B cell (primary cell): ENCODE data around the gene CARD10. TPM values are rescaled to one million over a fixed set of nuclear protein-coding genes. Genes with fewer than 3 reads are reported as not detected.

Experiments used
- ATAC-seq: fragments of 200-7000 bp; cut with Tn5 transposase; one replicate; pipeline ENCODE4 v1.10.0; 2021; ENCODE audit warnings: low read depth, mild to moderate bottlenecking, moderate number of reproducible peaks, moderate library complexity
- CTCF ChIA-PET: fragments of 350-600 bp; sonication (Branson Sonifier 250); formaldehyde crosslinking; loops from one replicate; lab custom pipeline; 2021; ENCODE audit warnings: antibody characterized with exemption, inconsistent platforms; lab: Charles Lee
- POLR2A ChIA-PET: fragments of 350-600 bp; sonication (Branson Sonifier 250); formaldehyde crosslinking; loops from one replicate; lab custom pipeline; 2021; ENCODE audit warnings: antibody characterized with exemption; lab: Charles Lee
- DNase-seq: peaks from one replicate; pipeline ENCODE4 v3.0.0; 2013
- H2AFZ ChIP-seq: 2 replicates; pipeline ENCODE4 v1.6.1; 2012; ENCODE audit warnings: mild to moderate bottlenecking, low read depth, low read length; ENCODE audit not compliant: insufficient read depth, poor library complexity, severe bottlenecking
- H3K27ac ChIP-seq, 2 donors: 1 replicate in 1 of 2; 2 replicates in 1 of 2; pipeline ENCODE4 v1.5.1; 2012 to 2013; ENCODE audit warnings: low read length in 2 of 2, mild to moderate bottlenecking in 2 of 2, moderate library complexity in 1 of 2
- H3K27me3 ChIP-seq, 4 experiments: fragments of 200-600 bp in 1 of 4; sonication (generic) in 1 of 4; replicated peaks in 1 of 4; 1 replicate in 2 of 4; 2 replicates in 2 of 4; pipeline versions ENCODE4 v1.6.1 to v1.7.0; 2013 to 2016; ENCODE audit warnings: low read length in 3 of 4, mild to moderate bottlenecking in 2 of 4, mixed read lengths in 1 of 4, moderate library complexity in 1 of 4; ENCODE audit not compliant: insufficient read depth in 4 of 4, control insufficient read depth in 3 of 4; ENCODE audit errors: control extremely low read depth in 1 of 4
- H3K36me3 ChIP-seq, 2 experiments: replicated peaks in 1 of 2; 1 replicate in 1 of 2; 2 replicates in 1 of 2; pipeline versions ENCODE4 v1.6.1 to v1.7.1; 2013; ENCODE audit warnings: low read length in 1 of 2; ENCODE audit not compliant: insufficient read depth in 2 of 2, control insufficient read depth in 1 of 2; ENCODE audit errors: control extremely low read depth in 1 of 2, extremely low read depth in 1 of 2
- H3K4me1 ChIP-seq, 2 donors: fragments of 200-600 bp in 1 of 2; sonication (generic) in 1 of 2; 1 replicate in 1 of 2; 2 replicates in 1 of 2; pipeline versions ENCODE4 v1.5.1 to v1.6.1; 2013 to 2017; ENCODE audit warnings: low read length in 2 of 2; ENCODE audit not compliant: control insufficient read depth in 2 of 2, insufficient read depth in 2 of 2
- H3K4me2 ChIP-seq: replicated peaks from 2 replicates; pipeline ENCODE3; 2012; ENCODE audit warnings: mild to moderate bottlenecking, low read depth, low read length; ENCODE audit not compliant: poor library complexity, severe bottlenecking
- H3K4me3 ChIP-seq, 5 experiments: fragments of 200-600 bp in 1 of 5; sonication (generic) in 1 of 5; 1 replicate in 3 of 5; 2 replicates in 2 of 5; pipeline versions ENCODE4 v1.5.1 to v1.7.0; 2011 to 2016; ENCODE audit warnings: low read length in 4 of 5, mild to moderate bottlenecking in 4 of 5, low read depth in 2 of 5, control low read depth in 1 of 5, moderate library complexity in 1 of 5; ENCODE audit not compliant: insufficient read depth in 1 of 5; ENCODE audit errors: control extremely low read depth in 1 of 5, extremely low read depth in 1 of 5
- H3K79me2 ChIP-seq: fragments of 200-600 bp; sonication (generic); one replicate; pipeline ENCODE4 v1.6.0; 2016; ENCODE audit warnings: low read length; ENCODE audit not compliant: control insufficient read depth, insufficient read depth
- H3K9ac ChIP-seq: fragments of 200-600 bp; sonication (generic); 2 replicates; pipeline ENCODE4 v1.6.1; 2017; ENCODE audit warnings: mild to moderate bottlenecking, low read length, moderate library complexity
- H3K9me3 ChIP-seq, 3 donors: one replicate each; pipeline versions ENCODE4 v1.6.1 to v1.7.1; 2013; ENCODE audit warnings: low read length in 2 of 3; ENCODE audit not compliant: control insufficient read depth in 2 of 3, insufficient read depth in 1 of 3; ENCODE audit errors: control extremely low read depth in 1 of 3
- H4K20me1 ChIP-seq: 2 replicates; pipeline ENCODE4 v1.6.0; 2012; ENCODE audit warnings: mild to moderate bottlenecking, low read length; ENCODE audit not compliant: insufficient read depth, control insufficient read depth, poor library complexity, severe bottlenecking
- H3K27ac Mint-ChIP-seq: one replicate; pipeline ENCODE4 v1.8.0; 2021; ENCODE audit warnings: mixed read lengths
- H3K27me3 Mint-ChIP-seq: one replicate; pipeline ENCODE4 v1.8.0; 2021; ENCODE audit warnings: mixed read lengths
- H3K4me1 Mint-ChIP-seq: one replicate; pipeline ENCODE4 v1.8.0; 2021; ENCODE audit warnings: mixed read lengths
- H3K4me3 Mint-ChIP-seq: one replicate; pipeline ENCODE4 v1.8.0; 2021; ENCODE audit warnings: mixed read lengths
- H3K9me3 Mint-ChIP-seq: one replicate; pipeline ENCODE4 v1.8.0; 2022; ENCODE audit warnings: mixed read lengths; ENCODE audit not compliant: insufficient read depth
- CTCF ChIP-seq: fragments of 200-600 bp; IDR thresholded peaks from one replicate; pipeline ENCODE4 v1.8.0; 2022; ENCODE audit warnings: antibody characterized with exemption, mild to moderate bottlenecking
- EZH2 ChIP-seq: IDR thresholded peaks from 2 replicates; pipeline ENCODE4 v1.6.1; 2012; ENCODE audit warnings: borderline replicate concordance, low read depth, mild to moderate bottlenecking, moderate library complexity, low read length; ENCODE audit not compliant: insufficient read depth, poor library complexity, severe bottlenecking
- WGBS: methylation state at CpG from one replicate; pipeline ENCODE4 v1.1.5; 2013; ENCODE audit warnings: missing lambda C conversion rate; ENCODE audit not compliant: insufficient coverage; 5-methylcytosine and 5-hydroxymethylcytosine counted together
- intact Hi-C: fragments of 100-400 bp; cut with micrococcal nuclease; formaldehyde crosslinking; loops from one replicate; pipeline ENCODE4 v1.10.0; 2022
- polyA plus RNA-seq: library from polyadenylated mRNA; depleted of rRNA; stranded (reverse); fragments of >200 nt; gene quantifications from 2 replicates; pipeline ENCODE4 v1.2.3, GENCODE V29; 2012
- total RNA-seq, 2 donors: library from RNA; stranded (reverse); fragments of 120-200 nt in 1 of 2; gene quantifications; 1 replicate in 1 of 2; 2 replicates in 1 of 2; pipeline versions ENCODE4 v1.2.3 to v1.2.4, GENCODE V29; 2013 to 2022

Gene CARD10
- total and polyA plus RNA-seq, 2 donors (not counting 1 experiment from before 2014, with no cell fraction given), result not detected

DNA sequence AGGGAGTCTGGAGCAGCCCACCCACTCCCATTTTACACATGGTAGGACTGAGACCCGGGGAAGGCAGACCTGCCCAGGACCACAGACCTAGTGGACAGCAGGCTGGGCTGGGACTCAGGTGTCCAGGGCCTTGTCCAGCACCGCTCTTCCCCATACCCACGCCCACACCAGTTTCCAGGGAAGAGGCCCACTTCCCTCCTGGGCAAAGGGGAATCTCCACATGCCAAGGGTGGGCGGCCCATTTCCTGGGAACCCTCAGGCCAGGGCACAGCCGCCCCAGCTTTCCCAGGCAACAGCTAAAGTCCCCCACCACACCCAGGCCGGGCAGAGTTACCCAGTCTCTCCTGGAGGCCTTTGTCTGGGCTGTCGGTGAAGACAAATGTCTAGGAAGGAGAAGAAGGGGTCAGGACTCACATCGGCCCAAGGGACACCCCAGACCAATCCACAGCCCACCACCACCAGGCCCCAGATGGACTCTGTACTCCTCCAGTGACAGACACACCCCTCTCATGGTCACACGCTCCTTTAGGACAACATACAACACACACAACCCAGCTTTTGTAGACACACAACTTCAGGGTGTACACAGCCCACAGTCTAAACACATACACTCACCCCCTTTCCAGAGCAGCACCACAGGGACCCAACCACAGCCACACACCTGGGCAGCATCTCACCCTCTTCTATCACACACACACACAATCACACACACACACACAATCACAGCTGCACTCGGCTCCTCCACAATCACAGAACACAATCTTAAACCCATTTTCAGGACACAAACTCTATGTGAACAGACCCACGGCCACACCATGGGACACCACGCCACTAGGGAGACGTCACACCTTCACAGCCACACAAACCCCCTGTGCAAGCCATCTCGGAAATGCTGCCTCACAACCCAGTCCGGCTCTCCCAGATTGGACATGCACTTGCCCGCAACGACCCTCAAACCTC, 38.5 kb downstream of the CARD10 start:
- TF ChIP-seq CTCF (no peak), EZH2 (no peak)
- intact Hi-C loops, result loop anchor here (10.0 kb wide), 1 partner anchor 706 kb away; the partner anchor contains the start of gene IFT27
- H3K27ac Mint-ChIP-seq, result no peak overlapping the region
- whole genome bisulfite sequencing, result 95% methylated on average over 15 of the region's 17 CpGs
- ATAC-seq (no peak), DNase-seq (no peak)
- no peaks in the 10 kb centered on the region for H3K9me3 Mint-ChIP-seq
- H3K27me3 Mint-ChIP-seq, result no peaks in the 10 kb centered on the region
- H3K36me3 ChIP-seq, result peaks cover 3 to 65% of the 10 kb centered on the region in 2 experiments
- POLR2A ChIA-PET, result no interaction called here
- H3K4me2 ChIP-seq, result no peak overlapping the region
- H3K27me3 ChIP-seq, result no peaks in the 10 kb centered on the region
- H2AFZ ChIP-seq, result no peak overlapping the region
- no peak overlapping the region for H3K27ac ChIP-seq
- peaks cover 59% of the 10 kb centered on the region for H3K79me2 ChIP-seq
- no peaks in the 10 kb centered on the region for H3K9me3 ChIP-seq
- peaks cover 73% of the 10 kb centered on the region for H4K20me1 ChIP-seq
- no peak overlapping the region for H3K4me3 Mint-ChIP-seq
- H3K9ac ChIP-seq, result no peak overlapping the region
- H3K4me3 ChIP-seq, result no peak overlapping the region
- peaks cover 11 to 28% of the 10 kb centered on the region in 2 donors for H3K4me1 ChIP-seq
- CTCF ChIA-PET, result interaction anchor here (0.5 to 2.0 kb wide), 3 partner anchors 9 to 62 kb away, joined by 3 to 8 read pairs (median 3); no protein-coding TSS in a partner anchor
- H3K4me1 Mint-ChIP-seq, result peaks cover 38% of the 10 kb centered on the region

DNA sequence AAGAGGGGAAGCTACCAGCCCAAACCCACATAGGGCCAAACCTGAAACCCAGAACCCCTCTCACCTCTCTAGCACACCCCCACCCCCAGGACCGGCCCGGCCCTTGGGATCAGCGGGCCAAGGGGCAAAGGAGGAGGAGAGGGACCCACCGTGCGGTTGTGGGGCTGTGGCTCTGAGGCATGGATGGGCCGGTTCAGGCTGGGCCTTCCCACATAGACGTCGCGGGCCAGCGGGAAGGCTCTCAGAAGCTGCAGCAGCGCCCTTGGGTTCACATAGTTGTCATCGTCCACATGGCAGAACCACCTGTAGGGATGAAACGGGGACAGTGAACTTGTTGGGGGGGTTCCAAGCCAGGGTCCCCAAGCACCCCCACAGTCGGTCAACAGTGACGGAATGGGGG, 40.0 kb downstream of the CARD10 start:
- H3K27ac ChIP-seq, result no peak overlapping the region
- 95% methylated on average over 13 of the region's 15 CpGs for WGBS

More for the DNA sequence above, 40.0 kb downstream of the CARD10 start:
- peaks cover 77% of the 10 kb centered on the region for H4K20me1 ChIP-seq
- H3K9me3 ChIP-seq, result no peaks in the 10 kb centered on the region
- DNase-seq, result no peak
- peaks cover 11 to 18% of the 10 kb centered on the region in 2 donors for H3K4me1 ChIP-seq
- Mint-ChIP-seq H3K27me3 (no peaks in the 10 kb centered on the region), H3K4me1 (peaks cover 28% of the 10 kb centered on the region), H3K27ac (no peak overlapping the region), H3K4me3 (no peak overlapping the region), H3K9me3 (no peaks in the 10 kb centered on the region)
- TF ChIP-seq CTCF (no peak), EZH2 (no peak)
- no peaks in the 10 kb centered on the region for H3K27me3 ChIP-seq
- peaks cover 3 to 73% of the 10 kb centered on the region in 2 experiments for H3K36me3 ChIP-seq
- POLR2A ChIA-PET, result no interaction called here
- H2AFZ ChIP-seq, result no peak overlapping the region
- no peak overlapping the region for H3K9ac ChIP-seq
- no peak overlapping the region for H3K4me3 ChIP-seq
- no peak for ATAC-seq
- peaks cover 44% of the 10 kb centered on the region for H3K79me2 ChIP-seq
- intact Hi-C loops, result no loop called here
- no peak overlapping the region for H3K4me2 ChIP-seq
- CTCF ChIA-PET, result no interaction called here
